Measurements from ENCODE around the gene FRMD1.
A peak's percentile ranks its signal among the peaks of the same experiment; 100 is the strongest.

FRMD1 gene

GRCh38 chr6:168039849-168040248 is 39.2 kb downstream of the FRMD1 start:
- TF ChIP-seq EZH2 (IDR thresholded peaks at IDR 0.05; ENCODE audit: borderline replicate concordance, low read depth, low read length, severe bottlenecking) = no peak
- TF ChIP-seq CTCF (IDR thresholded peaks at IDR 0.05; ENCODE audit: borderline replicate concordance, extremely low read depth, low read length, poor library complexity, severe bottlenecking) = no peak
- no peaks in the 10 kb centered on the region for H3K79me2 ChIP-seq (ENCODE audit: insufficient read depth, low read length)
- no peaks in the 10 kb centered on the region for H4K20me1 ChIP-seq (ENCODE audit: insufficient read depth, low read length)
- H2AFZ ChIP-seq (ENCODE audit: low read depth, low read length) = no peak overlapping the region
- H3K4me1 ChIP-seq (ENCODE audit: insufficient read depth, low read length) = no peaks in the 10 kb centered on the region
- H3K9me3 ChIP-seq (ENCODE audit: insufficient read depth, low read length, severe bottlenecking) = peaks cover 58% of the 10 kb centered on the region
- H3K4me2 ChIP-seq (ENCODE audit: insufficient read depth, low read length) = no peak overlapping the region
- peak; percentile 15 for DNase-seq
- H3K4me3 ChIP-seq (ENCODE audit: low read depth in 1 of 2, low read length in 2 of 2) = no peak overlapping the region
- no peak overlapping the region for H3K27ac ChIP-seq (ENCODE audit: low read length)
- ATAC-seq (ENCODE audit: insufficient read depth, low read depth) = no peak
- H3K9ac ChIP-seq (ENCODE audit: low read depth, low read length) = no peak overlapping the region
- no peaks in the 10 kb centered on the region for H3K27me3 ChIP-seq (ENCODE audit: insufficient read depth, low read length, poor library complexity)
- no peaks in the 10 kb centered on the region for H3K36me3 ChIP-seq (ENCODE audit: insufficient read depth, low read length)

- Histone ChIP-seq H3K9ac (ENCODE audit: low read depth, low read length) (no peak overlapping the region), H3K9me3 (ENCODE audit: insufficient read depth, low read length, severe bottlenecking) (peaks cover 58% of the 10 kb centered on the region), H3K27me3 (ENCODE audit: insufficient read depth, low read length, poor library complexity) (no peaks in the 10 kb centered on the region), H3K27ac (ENCODE audit: low read length) (no peak overlapping the region), H4K20me1 (ENCODE audit: insufficient read depth, low read length) (no peaks in the 10 kb centered on the region), H3K4me3 (ENCODE audit: low read depth in 1 of 2, low read length in 2 of 2) (no peak overlapping the region), H3K4me1 (ENCODE audit: insufficient read depth, low read length) (no peaks in the 10 kb centered on the region), H2AFZ (ENCODE audit: low read depth, low read length) (no peak overlapping the region), H3K79me2 (ENCODE audit: insufficient read depth, low read length) (no peaks in the 10 kb centered on the region), H3K4me2 (ENCODE audit: insufficient read depth, low read length) (no peak overlapping the region), H3K36me3 (ENCODE audit: insufficient read depth, low read length) (no peaks in the 10 kb centered on the region)
- no peak for TF ChIP-seq EZH2 (IDR thresholded peaks at IDR 0.05; ENCODE audit: borderline replicate concordance, low read depth, low read length, severe bottlenecking)
- no peak for TF ChIP-seq CTCF (IDR thresholded peaks at IDR 0.05; ENCODE audit: borderline replicate concordance, extremely low read depth, low read length, poor library complexity, severe bottlenecking)
- ATAC-seq (ENCODE audit: insufficient read depth, low read depth) = no peak
- DNase-seq = no peak
These were observed 39.7 kb downstream of the FRMD1 start for GRCh38 chr6:168039301-168039700.

- H3K9me3 ChIP-seq (ENCODE audit: insufficient read depth, low read length, severe bottlenecking) = peaks cover 55% of the 10 kb centered on the region
- H3K4me3 ChIP-seq (ENCODE audit: low read depth in 1 of 2, low read length in 2 of 2) = no peak overlapping the region
- H3K27me3 ChIP-seq (ENCODE audit: insufficient read depth, low read length, poor library complexity) = no peaks in the 10 kb centered on the region
- no peak for ATAC-seq (ENCODE audit: insufficient read depth, low read depth)
- H3K36me3 ChIP-seq (ENCODE audit: insufficient read depth, low read length) = no peaks in the 10 kb centered on the region
- H2AFZ ChIP-seq (ENCODE audit: low read depth, low read length) = no peak overlapping the region
- no peak for DNase-seq
- TF ChIP-seq EZH2 (IDR thresholded peaks at IDR 0.05; ENCODE audit: borderline replicate concordance, low read depth, low read length, severe bottlenecking) (no peak), CTCF (IDR thresholded peaks at IDR 0.05; ENCODE audit: borderline replicate concordance, extremely low read depth, low read length, poor library complexity, severe bottlenecking) (no peak)
- no peak overlapping the region for H3K9ac ChIP-seq (ENCODE audit: low read depth, low read length)
- H3K27ac ChIP-seq (ENCODE audit: low read length) = no peak overlapping the region
- H3K4me2 ChIP-seq (ENCODE audit: insufficient read depth, low read length) = no peak overlapping the region
- H3K79me2 ChIP-seq (ENCODE audit: insufficient read depth, low read length) = no peaks in the 10 kb centered on the region
- no peaks in the 10 kb centered on the region for H3K4me1 ChIP-seq (ENCODE audit: insufficient read depth, low read length)
- H4K20me1 ChIP-seq (ENCODE audit: insufficient read depth, low read length) = no peaks in the 10 kb centered on the region
These were observed 40.4 kb downstream of the FRMD1 start for GRCh38 chr6:168038576-168039140.

DNA sequence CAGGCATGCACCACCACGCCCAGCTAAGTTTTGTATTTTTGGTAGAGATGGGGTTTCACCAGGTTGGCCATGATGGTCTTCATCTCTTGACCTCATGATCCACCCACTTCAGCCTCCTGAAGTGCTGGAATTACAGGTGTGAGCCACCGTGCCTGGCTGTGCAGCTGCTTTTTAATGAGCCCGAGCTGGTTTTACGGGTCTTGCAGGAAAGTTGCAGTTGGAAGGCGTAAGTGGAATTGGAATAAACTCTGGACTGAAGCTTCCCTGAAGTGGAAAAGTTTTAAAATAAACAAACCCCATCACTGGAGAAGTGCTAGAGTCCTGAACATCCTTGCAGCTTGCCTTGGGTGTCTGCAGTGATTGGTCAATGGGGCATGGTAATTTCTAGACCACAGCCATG is 41.2 kb downstream of the FRMD1 start:
- Histone ChIP-seq H3K79me2 (ENCODE audit: insufficient read depth, low read length) (no peaks in the 10 kb centered on the region), H3K9me3 (ENCODE audit: insufficient read depth, low read length, severe bottlenecking) (peaks cover 48% of the 10 kb centered on the region), H3K4me2 (ENCODE audit: insufficient read depth, low read length) (no peak overlapping the region), H3K36me3 (ENCODE audit: insufficient read depth, low read length) (no peaks in the 10 kb centered on the region), H4K20me1 (ENCODE audit: insufficient read depth, low read length) (no peaks in the 10 kb centered on the region), H3K27me3 (ENCODE audit: insufficient read depth, low read length, poor library complexity) (no peaks in the 10 kb centered on the region), H3K4me1 (ENCODE audit: insufficient read depth, low read length) (no peaks in the 10 kb centered on the region), H3K27ac (ENCODE audit: low read length) (no peak overlapping the region), H3K9ac (ENCODE audit: low read depth, low read length) (no peak overlapping the region), H3K4me3 (ENCODE audit: low read depth in 1 of 2, low read length in 2 of 2) (no peak overlapping the region), H2AFZ (ENCODE audit: low read depth, low read length) (no peak overlapping the region)
- no peak for DNase-seq
- ATAC-seq (ENCODE audit: insufficient read depth, low read depth) = no peak
- no peak for TF ChIP-seq CTCF (IDR thresholded peaks at IDR 0.05; ENCODE audit: borderline replicate concordance, extremely low read depth, low read length, poor library complexity, severe bottlenecking)
- TF ChIP-seq EZH2 (IDR thresholded peaks at IDR 0.05; ENCODE audit: borderline replicate concordance, low read depth, low read length, severe bottlenecking) = no peak
